Spleen (tissue), 11 donors: ENCODE measurements around the gene CCDC180. TPM values are rescaled to one million over a fixed set of nuclear protein-coding genes. Genes with fewer than 3 reads are reported as not detected.

Experiments used
- DNase-seq: peaks from one replicate; pipeline ENCODE4 v3.0.0-alpha.2; 2020
- H3K27ac ChIP-seq, 8 donors: fragments of 200-600 bp; sonication (generic) in 7 of 8; 1 replicate in 4 of 8; 2 replicates in 4 of 8; pipeline versions ENCODE4 v1.5.0 to v1.8.0; 2016 to 2021; ENCODE audit warnings: inconsistent platforms in 4 of 8, mild to moderate bottlenecking in 4 of 8, moderate library complexity in 1 of 8
- H3K27me3 ChIP-seq, 7 donors: fragments of 200-600 bp; sonication (generic) in 6 of 7; replicated peaks in 1 of 7; 1 replicate in 4 of 7; 2 replicates in 3 of 7; pipeline versions ENCODE4 v1.5.0 to v1.8.0; 2016 to 2021; ENCODE audit warnings: inconsistent platforms in 3 of 7, mild to moderate bottlenecking in 1 of 7
- H3K36me3 ChIP-seq, 6 donors: fragments of 200-600 bp; sonication (generic) in 5 of 6; 1 replicate in 4 of 6; 2 replicates in 2 of 6; pipeline versions ENCODE4 v1.5.0 to v1.8.0; 2016 to 2021; ENCODE audit warnings: inconsistent platforms in 2 of 6
- H3K4me1 ChIP-seq, 6 donors: fragments of 200-600 bp; sonication (generic) in 5 of 6; 1 replicate in 3 of 6; 2 replicates in 3 of 6; pipeline versions ENCODE4 v1.5.0 to v1.8.0; 2016 to 2021; ENCODE audit warnings: inconsistent platforms in 3 of 6
- H3K4me3 ChIP-seq, 8 donors: fragments of 200-600 bp; sonication (generic) in 7 of 8; 1 replicate in 4 of 8; 2 replicates in 4 of 8; pipeline versions ENCODE4 v1.5.0 to v1.8.0; 2016 to 2021; ENCODE audit warnings: inconsistent platforms in 4 of 8, mild to moderate bottlenecking in 4 of 8, moderate library complexity in 2 of 8
- H3K9me3 ChIP-seq, 8 donors: fragments of 200-600 bp; sonication (generic) in 7 of 8; 1 replicate in 4 of 8; 2 replicates in 4 of 8; pipeline versions ENCODE4 v1.5.0 to v1.8.0; 2016 to 2021; ENCODE audit warnings: inconsistent platforms in 4 of 8
- POLR2A ChIP-seq, 3 donors: fragments of 450-650 bp; IDR thresholded peaks; one replicate each; pipeline ENCODE4 v1.5.1; 2017; ENCODE audit warnings: antibody characterized with exemption in 3 of 3, mild to moderate bottlenecking in 1 of 3
- POLR2AphosphoS5 ChIP-seq, 3 donors: sonication (generic); formaldehyde crosslinking; IDR thresholded peaks; one replicate each; pipeline ENCODE4 v1.5.1; 2017; ENCODE audit warnings: antibody characterized with exemption in 3 of 3
- WGBS, 5 donors: extraction: QIAGEN DNeasy Blood & Tissue Kit in 3 of 5; methylation state at CpG; one replicate each; pipeline versions ENCODE4 v1.1.5 to v1.1.7; 2013 to 2018; 5-methylcytosine and 5-hydroxymethylcytosine counted together
- intact Hi-C: fragments of 100-400 bp; cut with DNase I; formaldehyde crosslinking; loops from one replicate; pipeline ENCODE4 v1.15.0; 2023; ENCODE audit warnings: low total_unique reads
- polyA plus RNA-seq, 3 donors: library from polyadenylated mRNA; stranded (reverse); fragments of 200-250 nt; gene quantifications; one replicate each; pipeline ENCODE4 v1.2.1, GENCODE V29; 2013
- total RNA-seq, 7 donors: library from RNA; depleted of rRNA in 3 of 7; stranded (reverse); fragments of >200 nt in 3 of 7; fragmentation: NEBNext Ultra II Directional in 4 of 7; extraction: Animal tissue kit (Norgen Biotek cat#: 25700) in 4 of 7; gene quantifications; one replicate each; pipeline versions ENCODE4 v1.1.0 to v1.2.1, GENCODE V29; 2016 to 2021
- TF ChIP-seq, protein P1 (sequence below), 11 experiments: fragments of 200-600 bp in 7 of 11; fragments of 450-650 bp in 4 of 11; sonication (generic) in 4 of 11; IDR thresholded peaks in 8 of 11; conservative IDR thresholded peaks in 3 of 11; 1 replicate in 7 of 11; 2 replicates in 4 of 11; pipeline versions ENCODE4 v1.4.0 to v1.8.0; 2016 to 2021; ENCODE audit warnings: antibody characterized with exemption in 11 of 11, inconsistent platforms in 4 of 11, mild to moderate bottlenecking in 1 of 11
- donor health status: healthy with polysubstance abuse.
- donor health status: DM: no; HTN: no; CAD: no; lungs with moderate emphysema.
- donor health status: DM: no; HTN: no; CAD: no.
- donor health status: Bipolar disorder and iron deficiency.
- donor health status: healthy.
- donor health status: DM: no; HTN: no; CAD: no.
- donor health status: DM: yes; HTN: yes; CAD: no.

CCDC180 gene
- total and polyA plus RNA-seq, 10 donors, result 3.3 to 14.7 (median 7.3) TPM

DNA sequence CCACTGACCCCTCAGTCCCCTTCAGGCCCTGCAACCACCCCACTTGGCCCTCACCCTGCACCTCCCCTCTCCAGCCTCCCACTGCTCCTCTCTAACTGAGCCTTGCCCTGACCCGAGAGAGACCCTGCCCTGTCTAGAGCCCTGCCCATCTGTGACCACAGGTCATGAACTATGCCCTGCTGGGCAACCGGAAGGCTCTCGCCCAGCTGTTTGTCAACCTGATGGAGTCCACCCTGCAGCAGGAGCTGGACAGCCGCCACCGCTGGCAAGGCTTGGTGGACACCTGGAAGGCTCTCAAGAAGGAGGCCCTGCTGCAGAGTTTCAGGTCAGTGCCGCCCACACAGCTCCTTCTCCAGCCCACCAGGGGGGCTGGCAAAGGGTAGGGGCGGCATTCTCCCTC is 9.4 kb downstream of the CCDC180 start:
- intact Hi-C loops, result no loop called here
- H3K4me3 ChIP-seq, result no peak overlapping the region
- peak; percentile 51 for DNase-seq
- WGBS, 5 donors, result 90 to 99% (median 94%) methylated on average over 6 to 7 of the region's 7 CpGs
- H3K4me1 ChIP-seq, result no peaks in the 10 kb centered on the region
- H3K27ac ChIP-seq, result no peak overlapping the region
- TF ChIP-seq POLR2A (IDR thresholded peaks at IDR 0.05), result no peak
- TF ChIP-seq POLR2AphosphoS5 (IDR thresholded peaks at IDR 0.05), result no peak
- TF ChIP-seq, protein P1, sequence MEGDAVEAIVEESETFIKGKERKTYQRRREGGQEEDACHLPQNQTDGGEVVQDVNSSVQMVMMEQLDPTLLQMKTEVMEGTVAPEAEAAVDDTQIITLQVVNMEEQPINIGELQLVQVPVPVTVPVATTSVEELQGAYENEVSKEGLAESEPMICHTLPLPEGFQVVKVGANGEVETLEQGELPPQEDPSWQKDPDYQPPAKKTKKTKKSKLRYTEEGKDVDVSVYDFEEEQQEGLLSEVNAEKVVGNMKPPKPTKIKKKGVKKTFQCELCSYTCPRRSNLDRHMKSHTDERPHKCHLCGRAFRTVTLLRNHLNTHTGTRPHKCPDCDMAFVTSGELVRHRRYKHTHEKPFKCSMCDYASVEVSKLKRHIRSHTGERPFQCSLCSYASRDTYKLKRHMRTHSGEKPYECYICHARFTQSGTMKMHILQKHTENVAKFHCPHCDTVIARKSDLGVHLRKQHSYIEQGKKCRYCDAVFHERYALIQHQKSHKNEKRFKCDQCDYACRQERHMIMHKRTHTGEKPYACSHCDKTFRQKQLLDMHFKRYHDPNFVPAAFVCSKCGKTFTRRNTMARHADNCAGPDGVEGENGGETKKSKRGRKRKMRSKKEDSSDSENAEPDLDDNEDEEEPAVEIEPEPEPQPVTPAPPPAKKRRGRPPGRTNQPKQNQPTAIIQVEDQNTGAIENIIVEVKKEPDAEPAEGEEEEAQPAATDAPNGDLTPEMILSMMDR (IDR thresholded peaks at IDR 0.05 in 8 of 11, conservative IDR thresholded peaks at IDR 0.05 in 3 of 11), result no peak
- H3K9me3 ChIP-seq, result no peaks in the 10 kb centered on the region
- H3K27me3 ChIP-seq, result no peaks in the 10 kb centered on the region
- H3K36me3 ChIP-seq, result peaks cover 0 to 94% (median 36%) of the 10 kb centered on the region in 6 donors

DNA sequence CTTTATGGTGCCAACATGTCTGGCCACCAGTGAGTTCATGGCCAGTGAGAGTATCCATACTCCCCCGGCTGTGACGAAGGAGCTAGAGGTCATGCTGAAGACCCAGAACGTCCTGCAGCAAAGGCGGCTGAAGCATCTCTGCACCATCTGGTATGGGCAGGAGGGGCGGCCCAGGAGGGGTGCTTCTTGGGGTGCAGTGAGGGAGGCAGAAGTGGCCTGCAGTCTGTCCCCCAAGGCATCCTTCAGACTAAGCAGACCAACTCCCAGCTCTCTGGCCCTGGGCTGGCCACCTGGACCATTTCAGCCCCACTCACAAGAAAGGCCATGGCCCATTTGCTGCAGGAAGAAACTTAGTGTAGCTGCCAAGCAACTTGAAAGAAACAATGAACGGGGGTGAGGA is 11.0 kb downstream of the CCDC180 start:
- no peaks in the 10 kb centered on the region for H3K9me3 ChIP-seq
- TF ChIP-seq POLR2A (IDR thresholded peaks at IDR 0.05), result no peak
- no peak for TF ChIP-seq POLR2AphosphoS5 (IDR thresholded peaks at IDR 0.05)
- H3K4me1 ChIP-seq, result no peaks in the 10 kb centered on the region
- 78 to 98% (median 91%) methylated on average over 6 of the region's 6 CpGs for WGBS, 5 donors
- H3K4me3 ChIP-seq, result no peak overlapping the region
- no peaks in the 10 kb centered on the region for H3K27me3 ChIP-seq
- peak; percentile 54 for DNase-seq
- no peak overlapping the region for H3K27ac ChIP-seq
- intact Hi-C loops, result no loop called here
- H3K36me3 ChIP-seq, result peaks cover 0 to 94% (median 35%) of the 10 kb centered on the region in 6 donors

DNA sequence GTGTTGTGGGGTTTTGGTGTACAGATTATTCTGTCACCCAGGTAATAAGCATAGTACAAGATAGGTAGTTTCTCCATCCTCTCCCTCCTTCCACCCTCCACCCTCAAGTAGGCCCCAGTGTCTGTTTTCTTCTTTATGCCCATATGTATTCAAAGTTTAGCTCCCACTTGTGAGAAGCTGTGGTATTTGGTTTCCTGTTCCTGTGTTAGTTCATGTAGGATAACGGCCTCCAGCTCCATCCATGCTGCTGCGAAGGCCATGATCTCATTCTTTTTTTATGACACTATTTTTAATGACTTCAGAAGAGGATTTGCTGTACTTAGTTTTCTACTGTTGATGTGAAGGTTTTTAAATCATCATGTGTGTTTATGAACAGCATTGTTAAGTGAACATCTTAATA is 11.9 kb downstream of the CCDC180 start:
- peaks cover 0 to 94% (median 30%) of the 10 kb centered on the region in 6 donors for H3K36me3 ChIP-seq
- no peaks in the 10 kb centered on the region for H3K9me3 ChIP-seq
- DNase-seq, result no peak
- no peaks in the 10 kb centered on the region for H3K4me1 ChIP-seq
- H3K4me3 ChIP-seq, result no peak overlapping the region
- intact Hi-C loops, result no loop called here
- TF ChIP-seq POLR2AphosphoS5 (IDR thresholded peaks at IDR 0.05), result no peak
- TF ChIP-seq POLR2A (IDR thresholded peaks at IDR 0.05), result no peak
- TF ChIP-seq, protein P1 (IDR thresholded peaks at IDR 0.05 in 8 of 11, conservative IDR thresholded peaks at IDR 0.05 in 3 of 11), result no peak
- WGBS, 5 donors, result 25 to 43% (median 36%) methylated on average over 2 of the region's 2 CpGs
- H3K27ac ChIP-seq, result no peak overlapping the region
- no peaks in the 10 kb centered on the region for H3K27me3 ChIP-seq

DNA sequence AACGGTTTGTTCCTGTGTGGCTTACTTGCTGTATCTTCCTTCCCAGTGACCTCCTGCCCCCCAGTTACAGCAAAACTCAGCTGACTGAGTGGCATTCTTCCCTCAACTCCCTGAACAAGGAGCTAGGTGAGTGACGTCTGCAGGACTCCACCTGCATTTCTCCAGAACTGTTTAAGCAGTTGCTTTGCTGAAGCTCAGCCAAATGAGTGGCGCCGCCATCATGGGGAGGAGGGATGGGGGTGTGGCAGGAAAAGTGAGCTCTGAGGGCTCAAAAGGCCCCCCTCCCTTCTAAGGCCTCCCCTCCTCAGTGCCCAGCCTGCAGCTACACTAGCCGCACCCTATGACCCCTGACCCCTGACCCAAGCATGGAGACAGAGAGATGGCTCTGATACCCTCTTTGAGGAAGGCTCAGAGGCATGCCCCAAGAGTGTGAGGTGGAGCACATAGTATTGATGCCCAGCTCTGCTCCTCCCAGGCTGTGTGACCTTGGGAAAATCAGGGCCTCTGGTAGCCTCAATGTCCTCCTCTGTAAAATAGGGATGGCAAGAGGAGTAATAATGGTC is 12.7 kb downstream of the CCDC180 start:
- no peak overlapping the region for H3K4me3 ChIP-seq
- peaks cover 0 to 94% (median 26%) of the 10 kb centered on the region in 6 donors for H3K36me3 ChIP-seq
- H3K27ac ChIP-seq, result no peak overlapping the region
- WGBS, 5 donors, result 82 to 92% (median 88%) methylated on average over 5 of the region's 5 CpGs
- H3K9me3 ChIP-seq, result no peaks in the 10 kb centered on the region
- TF ChIP-seq, protein P1 (IDR thresholded peaks at IDR 0.05 in 8 of 11, conservative IDR thresholded peaks at IDR 0.05 in 3 of 11), result no peak
- TF ChIP-seq POLR2AphosphoS5 (IDR thresholded peaks at IDR 0.05) (no peak), POLR2A (IDR thresholded peaks at IDR 0.05) (no peak)
- H3K4me1 ChIP-seq, result no peaks in the 10 kb centered on the region
- intact Hi-C loops, result no loop called here
- no peaks in the 10 kb centered on the region for H3K27me3 ChIP-seq
- peak; percentile 65 for DNase-seq
